Midbrain (tissue), 1 donor: ENCODE measurements around the gene RCBTB1.
"Not testable (repeated sequence)": the region's sequence is repeated elsewhere in the genome, so short reads cannot be mapped to it uniquely, and the experiment has no call there.

ENCODE experiments used
- DNase-seq: peaks from one replicate; lab custom pipeline; 2025; lab: John Stamatoyannopoulos, UW

RCBTB1 gene

DNA sequence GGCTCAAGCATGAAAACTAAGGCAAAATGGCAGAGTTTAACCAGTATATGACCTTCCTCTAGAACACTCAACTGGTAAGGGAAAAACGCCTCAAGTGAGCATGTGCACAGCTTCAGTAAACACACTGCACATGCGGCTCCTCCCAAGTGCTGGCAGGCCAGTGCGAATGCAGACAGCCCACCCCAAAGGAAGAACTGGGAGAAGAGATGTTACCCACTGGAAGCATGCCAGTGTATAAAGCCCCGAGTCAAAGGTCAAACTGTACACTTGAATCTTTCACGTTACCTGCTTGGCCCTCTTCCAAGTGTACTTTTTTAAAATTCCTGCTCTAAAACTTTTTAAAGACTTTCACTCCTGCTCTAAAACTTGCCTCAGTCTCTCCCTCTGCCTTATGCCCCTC, 19.2 kb upstream of the RCBTB1 start:
- no peak for DNase-seq

DNA sequence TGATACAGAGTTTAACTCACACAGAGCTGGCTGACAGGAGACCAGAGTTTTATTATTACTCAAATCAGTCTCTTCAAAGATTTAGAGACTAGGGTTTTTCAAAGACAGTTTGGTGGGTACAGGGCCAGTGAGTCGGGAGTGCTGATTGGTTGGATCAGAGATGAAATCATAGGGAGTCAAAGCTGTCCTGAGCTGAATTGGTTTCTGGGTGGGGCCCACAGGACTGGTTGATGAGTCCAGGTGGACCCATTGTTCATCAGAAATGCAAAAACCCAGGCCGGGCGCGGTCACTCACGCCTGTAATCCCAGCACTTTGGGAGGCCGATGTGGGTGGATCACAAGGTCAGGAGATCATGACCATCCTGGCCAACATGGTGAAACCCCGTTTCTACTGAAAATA, 17.3 kb upstream of the RCBTB1 start:
- not testable (repeated sequence) for DNase-seq

DNA sequence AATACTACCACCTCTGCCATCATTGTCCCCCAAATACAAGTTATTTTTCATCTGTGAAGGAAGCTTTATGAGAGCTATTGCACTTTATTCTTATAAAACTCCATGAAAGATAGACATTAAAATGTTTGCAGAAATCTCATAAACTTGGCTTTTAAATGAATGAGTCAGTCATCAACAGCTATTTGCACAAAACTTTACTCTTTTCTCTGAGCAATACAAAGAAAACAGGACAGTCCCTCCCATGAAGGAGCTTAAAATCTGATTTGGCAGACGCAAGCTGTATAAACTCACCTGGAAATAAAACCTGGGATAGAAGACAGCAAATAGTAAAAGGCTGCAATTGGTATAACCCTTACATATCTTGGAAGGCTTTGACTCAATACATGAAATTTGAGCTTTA, 16.6 kb upstream of the RCBTB1 start:
- DNase-seq = no peak

DNA sequence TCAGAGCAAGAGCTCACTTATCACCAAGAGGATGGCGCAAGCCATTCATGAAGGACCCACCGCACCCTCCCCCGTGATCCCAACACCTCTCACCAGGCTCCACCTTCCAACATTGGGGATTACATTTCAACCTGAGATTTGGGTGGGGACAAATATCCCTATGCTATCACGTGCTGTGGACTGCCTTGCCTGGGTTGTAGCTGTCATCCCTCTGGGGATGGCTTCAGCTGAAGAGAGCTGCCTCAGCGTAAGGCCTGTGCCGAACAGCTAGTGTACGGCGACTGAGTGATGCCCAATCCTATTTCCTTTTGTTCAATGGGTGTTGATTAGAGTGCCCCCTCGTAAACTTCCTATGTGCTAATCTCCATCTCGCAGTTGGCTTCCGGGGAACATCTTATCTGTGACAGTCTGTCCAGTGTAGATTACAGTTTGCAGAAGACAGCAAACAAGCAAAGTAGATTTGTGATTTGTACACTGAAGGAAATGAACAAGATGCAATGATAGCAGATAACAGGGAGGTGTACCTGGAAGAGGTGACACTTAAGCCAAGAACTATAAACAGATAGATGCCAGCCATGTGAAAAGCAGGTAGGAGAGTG, 11.8 kb upstream of the RCBTB1 start:
- no peak for DNase-seq

DNA sequence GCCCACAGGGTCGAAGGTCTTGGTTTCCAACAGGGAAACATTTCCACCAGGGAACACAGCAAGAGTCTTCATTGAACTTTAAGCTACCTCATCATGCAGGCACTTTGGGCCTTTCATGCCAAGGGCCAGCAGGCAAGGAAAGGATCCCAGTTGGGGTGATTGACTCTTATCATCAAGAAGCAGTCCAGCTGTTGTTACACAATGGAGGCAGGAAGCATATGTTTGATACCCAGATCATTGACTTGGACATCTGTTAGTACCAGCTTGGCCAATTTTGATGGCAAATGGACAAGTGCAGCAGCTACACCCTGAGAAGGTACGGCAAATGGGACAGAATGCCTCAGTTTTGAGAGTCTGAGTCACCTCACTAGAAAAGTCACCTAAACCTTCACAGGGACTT, 10.9 kb upstream of the RCBTB1 start:
- DNase-seq = no peak

DNA sequence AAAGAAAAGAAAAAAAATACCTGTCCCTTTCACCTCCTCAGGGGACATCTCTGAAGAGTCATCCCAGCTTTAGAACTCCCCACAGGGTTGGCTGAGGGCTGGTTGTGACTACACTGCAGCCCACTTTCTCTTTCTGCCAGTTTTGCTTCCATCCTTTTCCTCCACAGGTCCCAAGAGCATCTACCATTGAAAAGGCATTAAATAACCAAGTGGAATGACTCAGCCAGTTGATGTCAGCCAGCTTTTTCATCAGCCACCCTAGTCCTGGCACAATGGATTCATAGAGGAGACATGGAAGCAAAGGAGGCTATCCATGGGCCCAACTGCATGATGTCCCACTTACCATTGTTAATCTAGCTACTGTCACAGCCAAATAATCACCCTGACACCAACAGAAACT, 9.2 kb upstream of the RCBTB1 start:
- no peak for DNase-seq

DNA sequence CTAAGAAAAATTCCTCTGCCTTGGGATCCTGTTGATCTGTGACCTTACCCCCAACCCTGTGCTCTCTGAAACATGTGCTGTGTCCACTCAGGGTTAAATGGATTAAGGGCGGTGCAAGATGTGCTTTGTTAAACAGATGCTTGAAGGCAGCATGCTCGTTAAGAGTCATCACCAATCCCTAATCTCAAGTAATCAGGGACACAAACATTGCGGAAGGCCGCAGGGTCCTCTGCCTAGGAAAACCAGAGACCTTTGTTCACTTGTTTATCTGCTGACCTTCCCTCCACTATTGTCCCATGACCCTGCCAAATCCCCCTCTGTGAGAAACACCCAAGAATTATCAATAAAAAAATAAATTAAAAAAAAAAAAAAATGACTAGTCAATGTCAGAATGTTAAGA, 8.5 kb upstream of the RCBTB1 start:
- DNase-seq = not testable (repeated sequence)

DNA sequence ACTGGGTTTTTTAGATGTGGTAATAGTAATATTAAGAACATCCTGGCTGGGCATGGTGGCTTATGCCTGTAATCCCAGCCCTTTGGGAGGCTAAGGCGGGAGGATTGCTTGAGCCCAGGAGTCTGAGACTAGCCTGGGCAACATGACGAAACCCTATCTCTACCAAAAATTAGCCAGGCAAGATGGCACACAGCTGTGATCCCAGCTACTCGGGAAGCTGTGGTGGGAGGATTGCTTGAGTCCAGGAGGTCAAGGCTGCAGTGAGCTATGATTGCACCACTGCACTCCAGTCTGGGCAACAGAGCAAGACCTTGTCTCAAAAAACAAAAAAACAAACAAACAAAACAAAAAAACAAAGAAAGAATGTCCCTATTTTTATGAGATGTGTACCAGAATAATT, 5.4 kb upstream of the RCBTB1 start:
- DNase-seq = not testable (repeated sequence)

DNA sequence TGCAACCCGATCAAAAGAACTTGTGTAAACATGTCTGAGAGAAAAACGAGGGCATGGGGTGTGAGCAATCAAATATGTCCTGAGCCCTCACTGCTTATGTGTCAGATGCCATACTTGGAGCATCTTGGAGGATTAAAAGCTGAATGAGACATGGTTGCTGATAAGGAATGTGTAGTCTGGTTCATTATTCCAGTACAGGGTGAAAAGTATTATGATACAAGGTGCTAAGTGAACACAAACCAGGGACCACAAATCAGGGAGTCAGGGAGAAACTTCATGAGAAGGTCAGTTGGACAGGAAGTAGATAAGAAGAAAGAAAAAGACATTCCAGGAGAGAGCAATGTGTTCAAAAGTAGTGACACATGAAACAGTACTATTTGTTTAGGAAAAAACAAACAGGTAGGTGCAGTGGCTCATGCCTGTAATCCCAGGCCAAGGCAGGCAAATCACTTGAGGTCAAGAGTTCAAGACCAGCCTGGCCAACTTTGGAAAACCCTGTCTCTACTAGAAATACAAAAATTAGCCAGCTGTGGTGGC, 2.0 kb upstream of the RCBTB1 start:
- DNase-seq = no peak

DNA sequence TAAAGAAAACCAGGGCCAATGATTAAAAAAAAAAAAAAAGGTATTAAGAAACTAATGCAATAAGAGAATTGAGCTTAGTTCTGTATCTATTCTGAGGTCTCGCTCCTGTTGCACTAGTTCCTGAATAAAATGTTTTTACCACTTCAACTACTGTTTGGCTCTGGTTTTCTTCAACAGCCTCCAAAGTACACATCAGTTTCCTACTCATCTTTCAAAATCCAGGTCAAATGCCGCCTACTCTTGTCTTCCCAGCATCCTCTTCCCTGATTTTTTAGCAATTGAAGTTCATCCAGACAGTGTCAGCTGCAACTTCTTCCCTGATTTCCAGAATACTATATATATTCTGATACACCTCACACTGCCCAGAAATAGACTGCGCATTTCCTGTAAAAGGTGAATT, 1.4 kb upstream of the RCBTB1 start:
- DNase-seq = no peak

DNA sequence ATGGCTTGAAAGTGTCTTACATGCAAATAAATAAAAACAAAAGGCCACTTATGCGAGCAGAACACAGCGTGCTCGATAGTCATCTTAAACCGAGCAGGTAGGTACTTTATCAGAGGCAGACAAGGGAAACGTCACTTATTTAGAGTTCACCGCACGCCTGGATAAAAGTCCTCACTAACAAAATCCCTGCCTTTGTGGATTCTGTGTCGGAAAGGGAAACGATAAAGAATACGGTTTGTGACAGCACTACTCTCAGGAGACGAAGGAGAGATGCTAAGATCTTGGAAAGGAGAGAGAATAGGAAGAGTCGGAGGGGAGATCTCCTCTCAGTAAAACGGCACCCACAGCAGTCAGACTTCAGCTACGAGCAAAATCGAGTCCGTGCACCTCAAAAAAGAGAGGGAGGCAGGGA, 581 bp downstream of the RCBTB1 start:
- peak; percentile 43 for DNase-seq

DNA sequence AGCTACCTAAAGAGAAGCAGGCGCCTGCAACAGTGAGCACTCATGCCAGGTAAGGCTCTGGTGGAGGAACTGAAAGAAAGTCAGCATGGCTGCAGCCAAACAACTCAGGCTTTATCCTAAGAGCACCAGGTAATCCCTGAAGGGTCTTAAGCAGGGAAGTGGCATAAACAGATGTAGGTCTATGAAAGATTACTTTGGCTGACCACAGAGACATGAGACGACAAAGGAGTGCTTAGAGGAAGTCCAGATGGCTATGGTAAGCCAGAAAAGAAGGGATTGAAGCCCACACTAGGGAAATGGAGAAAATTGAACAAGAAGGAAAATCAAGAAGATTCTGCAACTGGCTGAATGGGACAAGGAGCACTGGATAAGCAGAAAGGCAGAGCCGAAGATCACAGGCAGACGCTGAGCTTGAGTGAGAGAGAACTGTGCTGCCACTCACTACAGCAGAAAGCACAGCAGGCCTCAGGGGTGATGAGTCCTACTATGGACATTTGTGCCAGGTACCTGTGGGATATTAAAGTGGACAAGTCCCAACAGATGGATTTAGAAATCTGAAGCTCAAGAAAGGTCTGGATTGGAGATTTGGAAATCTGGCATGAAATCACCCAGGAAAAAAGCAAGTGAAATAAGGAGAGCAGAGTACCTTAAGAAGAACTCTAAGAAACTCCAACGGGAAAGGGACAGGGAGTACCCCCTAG, 4.2 kb downstream of the RCBTB1 start:
- no peak for DNase-seq

DNA sequence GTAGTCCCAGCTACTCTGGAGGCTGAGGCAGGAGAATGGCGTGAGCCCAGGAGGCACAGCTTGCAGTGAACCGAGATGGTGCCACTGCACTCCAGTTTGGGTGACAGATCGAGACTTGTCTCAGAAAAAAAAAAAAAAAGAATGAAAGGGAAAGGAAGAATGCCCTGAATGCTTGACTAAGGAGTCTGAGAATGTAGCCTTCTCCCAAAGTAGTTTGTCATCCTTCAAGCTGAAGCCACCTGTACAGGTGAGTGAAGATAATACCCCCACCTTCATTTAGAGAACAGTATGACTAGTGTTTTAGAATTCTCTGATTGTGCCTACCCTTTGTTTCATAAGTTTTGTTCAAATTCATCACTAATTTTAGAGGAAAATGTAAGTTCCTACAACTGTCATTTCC, 5.9 kb downstream of the RCBTB1 start:
- DNase-seq = no peak

DNA sequence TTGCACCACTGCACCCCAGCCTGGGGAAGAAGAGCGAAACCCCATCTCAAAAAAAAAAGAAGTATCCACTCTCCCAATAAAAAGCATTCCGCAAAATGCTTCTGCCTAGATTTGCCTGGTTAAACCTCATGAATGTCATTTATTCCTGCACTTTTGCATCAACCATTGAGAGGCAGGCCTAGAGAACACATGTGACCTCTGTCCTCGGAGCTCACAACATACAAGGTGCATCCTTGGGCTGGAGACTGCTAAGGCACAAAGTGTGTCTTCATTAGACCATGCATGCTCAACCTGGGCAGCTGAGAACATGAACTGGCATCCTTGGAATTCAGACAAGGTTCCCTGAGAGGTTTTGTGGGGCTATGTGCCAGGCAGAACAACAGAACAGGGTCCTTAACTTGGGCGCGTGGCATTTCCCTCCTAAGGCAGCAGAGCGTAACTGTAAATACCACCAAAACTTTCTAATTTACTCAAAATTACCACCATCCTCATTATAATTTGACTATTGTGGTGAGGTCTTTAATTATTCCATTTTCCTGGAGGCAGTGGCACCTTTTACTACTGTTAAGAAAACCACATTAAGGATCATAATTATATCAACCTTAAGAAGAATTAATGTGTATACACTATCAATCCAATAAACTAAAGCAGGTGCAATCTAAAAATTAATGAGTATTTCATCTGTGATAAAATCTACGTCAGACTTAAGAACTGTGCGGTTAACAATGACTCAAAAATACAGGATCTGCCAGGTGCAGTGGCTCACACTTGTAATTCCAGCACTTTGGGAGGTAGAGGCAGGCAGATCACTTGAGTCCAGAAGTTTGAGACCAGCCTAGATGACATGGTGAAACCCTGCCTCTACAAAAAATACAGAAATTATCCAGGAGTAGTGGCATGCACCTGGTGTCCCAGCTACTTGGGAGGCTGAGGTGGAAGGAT, 13.8 kb downstream of the RCBTB1 start:
- DNase-seq = no peak

DNA sequence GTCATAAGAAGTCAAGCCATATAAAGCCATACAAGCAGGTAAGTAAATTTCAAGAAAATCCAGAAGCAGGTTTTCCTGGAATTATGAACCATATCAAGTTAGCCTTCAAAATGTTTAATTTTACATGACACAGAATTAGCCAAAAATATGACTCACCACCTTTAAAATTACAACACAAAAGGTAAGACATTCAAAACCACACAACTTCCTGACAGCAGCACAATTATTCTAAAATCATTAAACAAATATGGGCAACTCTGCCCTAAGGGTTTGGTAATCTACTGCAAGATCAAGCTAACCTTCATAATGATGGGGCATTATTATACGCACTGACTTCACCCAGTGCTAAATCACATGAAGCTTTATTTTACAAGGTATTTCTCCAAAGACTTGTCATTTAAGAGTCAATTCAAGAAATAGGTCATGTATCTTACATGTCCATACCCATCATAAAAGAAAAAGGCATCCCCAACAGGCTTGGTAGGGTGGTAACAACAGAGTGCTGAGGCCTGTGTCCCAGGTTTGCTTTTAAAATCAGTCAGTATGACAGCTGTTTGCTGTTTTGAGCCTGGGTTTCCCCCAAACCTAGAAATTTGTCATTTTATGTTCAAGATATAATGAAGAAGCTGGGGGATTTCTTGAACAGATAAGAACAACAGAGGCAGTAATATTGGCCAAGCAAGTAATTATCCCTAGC, 15.2 kb downstream of the RCBTB1 start:
- no peak for DNase-seq

DNA sequence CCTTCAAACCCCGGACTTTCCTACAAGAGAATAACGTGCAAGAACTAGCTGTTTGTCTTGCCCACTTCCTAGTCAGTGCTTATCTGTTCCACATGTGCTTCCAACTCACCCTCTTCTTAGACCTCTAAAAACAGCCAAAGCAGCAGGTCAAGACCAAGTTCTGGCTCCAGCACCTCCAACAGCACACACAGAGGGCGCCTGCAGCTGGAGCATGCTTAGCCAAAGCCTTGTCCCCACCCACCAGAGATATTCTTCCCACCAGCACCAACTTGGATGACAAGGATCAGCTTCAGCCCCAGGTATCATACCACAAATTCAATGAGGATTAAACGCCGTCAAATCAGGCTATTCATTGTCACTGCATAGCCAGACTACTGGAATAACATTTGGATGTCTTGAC, 17.9 kb downstream of the RCBTB1 start:
- no peak for DNase-seq

DNA sequence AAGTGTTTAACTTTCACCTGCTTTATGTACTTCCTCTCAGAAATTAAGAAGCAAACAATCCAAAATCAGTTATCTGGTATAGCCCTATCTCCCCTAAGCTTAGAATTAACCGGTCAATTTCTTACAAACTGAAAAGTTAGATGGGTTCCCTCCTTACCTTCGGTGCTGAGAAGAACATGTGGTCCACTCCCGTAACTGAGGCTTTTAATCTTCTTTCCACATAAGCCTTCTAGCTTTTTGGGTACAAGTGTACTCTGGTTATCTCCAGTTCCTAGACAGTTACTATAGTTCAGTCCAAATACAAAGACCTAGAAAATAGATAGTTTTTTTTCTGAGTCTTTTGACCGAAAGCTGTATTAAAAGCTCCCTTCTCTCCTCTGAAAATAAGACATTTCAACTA, 18.9 kb downstream of the RCBTB1 start:
- no peak for DNase-seq

DNA sequence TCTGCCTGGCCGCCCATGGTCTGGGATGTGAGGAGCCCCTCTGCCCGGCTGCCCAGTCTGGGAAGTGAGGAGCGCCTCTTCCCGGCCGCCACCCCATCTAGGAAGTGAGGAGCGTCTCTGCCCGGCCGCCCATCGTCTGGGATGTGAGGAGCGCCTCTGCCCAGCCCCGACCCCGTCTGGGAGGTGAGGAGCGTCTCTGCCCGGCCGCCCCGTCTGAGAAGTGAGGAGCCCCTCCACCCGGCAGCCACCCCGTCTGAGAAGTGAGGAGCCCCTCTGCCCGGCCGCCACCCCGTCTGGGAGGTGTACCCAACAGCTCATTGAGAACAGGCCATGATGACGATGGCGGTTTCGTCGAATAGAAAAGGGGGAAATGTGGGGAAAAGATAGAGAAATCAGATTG, 19.9 kb downstream of the RCBTB1 start:
- DNase-seq = not testable (repeated sequence)

DNA sequence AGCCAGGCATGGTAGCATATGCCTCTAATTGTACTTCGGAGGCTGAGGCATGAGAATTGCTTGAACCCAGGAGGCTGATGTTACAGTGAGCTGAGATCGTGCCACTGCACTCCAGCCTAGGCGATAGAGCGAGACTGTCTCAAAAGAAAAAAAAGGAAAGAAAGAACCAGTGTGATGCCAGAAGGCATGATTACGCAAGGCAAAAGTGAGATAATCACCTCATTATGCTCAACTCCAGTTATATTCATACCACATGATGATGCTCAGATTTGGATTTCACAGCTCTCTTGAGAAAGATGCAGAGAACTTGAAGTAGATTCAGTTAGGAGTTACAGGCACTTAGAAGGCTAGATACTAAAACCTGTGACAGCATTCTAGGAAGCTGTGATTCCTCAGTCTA, 21.8 kb downstream of the RCBTB1 start:
- DNase-seq = peak; percentile 23

DNA sequence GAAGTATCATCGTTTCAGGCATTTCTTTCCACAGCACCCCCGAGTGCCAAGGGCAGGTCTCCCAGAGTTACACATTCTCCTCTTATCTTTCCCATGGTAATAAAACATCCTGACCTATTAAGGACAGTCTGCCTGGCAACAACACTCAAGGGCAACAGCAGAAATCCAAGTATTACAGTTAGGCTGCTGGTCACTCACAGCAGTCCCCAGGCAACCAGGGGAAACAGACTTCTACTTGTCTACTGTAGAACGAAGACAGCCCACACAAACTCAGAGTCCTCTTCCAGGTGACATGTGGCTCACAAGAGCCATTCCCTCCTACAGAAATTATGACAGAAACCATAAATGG, 24.3 kb downstream of the RCBTB1 start:
- DNase-seq = no peak

DNA sequence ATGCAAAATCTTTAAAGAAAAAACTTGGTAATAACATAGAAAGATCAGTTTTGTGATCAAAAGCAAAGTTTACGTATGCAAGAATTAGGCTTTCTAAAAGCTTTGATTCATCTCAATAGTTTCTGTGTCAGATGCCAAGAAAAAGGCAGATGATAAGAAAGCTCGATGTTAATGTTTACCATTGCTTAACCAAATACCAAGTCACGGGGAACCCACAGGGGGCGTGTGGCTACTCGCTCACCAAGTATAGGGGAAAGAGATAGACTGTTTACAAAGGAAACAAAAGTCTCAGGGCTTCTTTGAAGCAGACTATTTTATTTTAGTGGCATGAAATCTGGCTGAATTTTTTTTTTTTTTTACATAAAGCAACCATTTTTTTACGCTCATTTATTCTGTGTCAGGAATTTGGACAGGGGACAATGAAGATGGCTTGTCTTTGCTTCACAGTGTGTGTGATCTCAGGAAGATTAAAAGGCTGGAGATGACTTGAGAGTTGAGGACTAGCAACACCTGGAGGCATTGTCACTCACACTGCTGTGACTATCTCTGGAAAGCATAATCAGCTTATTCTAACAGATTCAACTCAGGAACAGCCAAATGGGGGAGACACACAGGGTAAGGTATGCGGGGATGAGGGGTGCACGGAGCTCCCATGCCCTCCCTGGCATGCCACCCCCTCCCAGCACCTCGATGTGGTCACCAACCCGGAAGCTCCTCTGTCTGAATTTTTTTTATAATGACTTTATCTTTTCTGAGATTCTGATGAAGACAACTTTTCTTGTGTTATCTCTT, 24.9 kb downstream of the RCBTB1 start:
- DNase-seq = no peak
